Fibroblast of skin of abdomen (primary cell): Measurements from ENCODE around the gene COX10.
"Not testable (repeated sequence)": the region's sequence is repeated elsewhere in the genome, so short reads cannot be mapped to it uniquely, and the experiment has no call there.

Experiments used
- DNase-seq: peaks from one replicate; pipeline ENCODE4 v3.0.0-alpha.2; 2013

Gene COX10

GRCh38 chr17:14123619-14124278 lies 54.4 kb downstream of the COX10 start:
- DNase-seq = no peak

- no peak for DNase-seq
Observed at GRCh38 chr17:14124854-14125253, 55.5 kb downstream of the COX10 start.

- no peak for DNase-seq
Observed at GRCh38 chr17:14125518-14126137, 56.3 kb downstream of the COX10 start.

- no peak for DNase-seq
Observed at GRCh38 chr17:14133104-14133503, 63.8 kb downstream of the COX10 start.

- DNase-seq = no peak
Observed at GRCh38 chr17:14134456-14134855, 65.2 kb downstream of the COX10 start.

- no peak for DNase-seq
Observed at GRCh38 chr17:14135906-14136590, 66.7 kb downstream of the COX10 start.

- no peak for DNase-seq
Observed at GRCh38 chr17:14138649-14139048, 69.3 kb downstream of the COX10 start.

- DNase-seq = peak; percentile 18
Observed at GRCh38 chr17:14143688-14144087, 74.4 kb downstream of the COX10 start.

- peak; percentile 20 for DNase-seq
Observed at GRCh38 chr17:14144508-14144907, 75.2 kb downstream of the COX10 start.

- DNase-seq = no peak
Observed at GRCh38 chr17:14149751-14150150, 80.4 kb downstream of the COX10 start.

- no peak for DNase-seq
Observed at GRCh38 chr17:14150619-14151018, 81.3 kb downstream of the COX10 start.

GRCh38 chr17:14152721-14153120 lies 83.4 kb downstream of the COX10 start:
- no peak for DNase-seq

- no peak for DNase-seq
Observed at GRCh38 chr17:14153374-14153773, 84.1 kb downstream of the COX10 start.

GRCh38 chr17:14156689-14157088 lies 87.4 kb downstream of the COX10 start:
- DNase-seq = peak; percentile 90

- no peak for DNase-seq
Observed at GRCh38 chr17:14157822-14158221, 88.5 kb downstream of the COX10 start.

- DNase-seq = no peak
Observed at GRCh38 chr17:14158707-14159106, 89.4 kb downstream of the COX10 start.

GRCh38 chr17:14161419-14161818 lies 92.1 kb downstream of the COX10 start:
- no peak for DNase-seq

- no peak for DNase-seq
Observed at GRCh38 chr17:14165616-14166015, 96.3 kb downstream of the COX10 start.

GRCh38 chr17:14167831-14168230 lies 98.5 kb downstream of the COX10 start:
- not testable (repeated sequence) for DNase-seq

GRCh38 chr17:14168582-14168981 lies 99.3 kb downstream of the COX10 start:
- DNase-seq = no peak

GRCh38 chr17:14169287-14169686 lies 100.0 kb downstream of the COX10 start:
- DNase-seq = no peak

GRCh38 chr17:14169901-14170300 lies 100.6 kb downstream of the COX10 start:
- no peak for DNase-seq

- peak; percentile 34 for DNase-seq
Observed at GRCh38 chr17:14176989-14177388, 107.7 kb downstream of the COX10 start.

GRCh38 chr17:14177801-14178200 lies 108.5 kb downstream of the COX10 start:
- DNase-seq = not testable (repeated sequence)
